Nephron (organoid): ENCODE measurements around the gene MLLT6.
"Not testable (repeated sequence)": the region's sequence is repeated elsewhere in the genome, so short reads cannot be mapped to it uniquely, and the experiment has no call there.

Experiments
- H3K27ac Mint-ChIP-seq, 3 experiments: 2 replicates each; pipeline ENCODE4 v1.8.0; 2020; ENCODE audit warnings: mixed read lengths in 3 of 3, mild to moderate bottlenecking in 2 of 3, moderate library complexity in 1 of 3
- H3K27me3 Mint-ChIP-seq: 2 replicates; pipeline ENCODE4 v1.8.0; 2021; ENCODE audit warnings: low read depth, mild to moderate bottlenecking, moderate library complexity, mixed read lengths
- H3K36me3 Mint-ChIP-seq: 2 replicates; pipeline ENCODE4 v1.8.0; 2020; ENCODE audit warnings: low read depth, mixed read lengths
- H3K4me1 Mint-ChIP-seq: 2 replicates; pipeline ENCODE4 v1.8.0; 2020; ENCODE audit warnings: mixed read lengths
- H3K4me3 Mint-ChIP-seq, 3 experiments: 2 replicates each; pipeline ENCODE4 v1.8.0; 2020; ENCODE audit warnings: mild to moderate bottlenecking in 3 of 3, mixed read lengths in 3 of 3, moderate library complexity in 2 of 3
- H3K9me3 Mint-ChIP-seq: 2 replicates; pipeline ENCODE4 v1.8.0; 2020; ENCODE audit warnings: mixed read lengths
- CTCF ChIP-seq, 3 experiments: fragments of 200-600 bp; sonication (generic); IDR thresholded peaks; one replicate each; pipeline ENCODE4 v1.5.0; 2021; ENCODE audit warnings: antibody characterized with exemption in 3 of 3; ENCODE audit not compliant: unreplicated experiment in 3 of 3

MLLT6 gene

GRCh38 chr17:38719943-38720641, 15.0 kb downstream of the MLLT6 start:
- Mint-ChIP-seq H3K9me3 (no peaks in the 10 kb centered on the region), H3K4me3 (peak overlapping the region; percentile 66 to 80 (median 75)), H3K27ac (peak overlapping the region in 2 of 3 experiments; percentile 79 to 80), H3K36me3 (peaks cover 47% of the 10 kb centered on the region), H3K27me3 (no peaks in the 10 kb centered on the region), H3K4me1 (peaks cover 30% of the 10 kb centered on the region)
- no peak for TF ChIP-seq CTCF (IDR thresholded peaks at IDR 0.05; ENCODE audit: unreplicated experiment in 3 of 3)

GRCh38 chr17:38720941-38721340, 15.9 kb downstream of the MLLT6 start:
- peaks cover 39% of the 10 kb centered on the region for H3K36me3 Mint-ChIP-seq
- H3K9me3 Mint-ChIP-seq = no peaks in the 10 kb centered on the region
- TF ChIP-seq CTCF (IDR thresholded peaks at IDR 0.05; ENCODE audit: unreplicated experiment in 3 of 3) = no peak
- H3K4me3 Mint-ChIP-seq = no peak overlapping the region
- no peak overlapping the region for H3K27ac Mint-ChIP-seq
- no peaks in the 10 kb centered on the region for H3K27me3 Mint-ChIP-seq
- peaks cover 30% of the 10 kb centered on the region for H3K4me1 Mint-ChIP-seq

- Mint-ChIP-seq H3K4me1 (peaks cover 28% of the 10 kb centered on the region), H3K27me3 (no peaks in the 10 kb centered on the region), H3K9me3 (no peaks in the 10 kb centered on the region), H3K4me3 (no peak overlapping the region), H3K36me3 (peaks cover 35% of the 10 kb centered on the region), H3K27ac (no peak overlapping the region)
- no peak for TF ChIP-seq CTCF (IDR thresholded peaks at IDR 0.05; ENCODE audit: unreplicated experiment in 3 of 3)
Observed at GRCh38 chr17:38721802-38722201, 16.7 kb downstream of the MLLT6 start.

GRCh38 chr17:38724337-38724988, 19.4 kb downstream of the MLLT6 start:
- H3K36me3 Mint-ChIP-seq = peaks cover 29% of the 10 kb centered on the region
- H3K4me1 Mint-ChIP-seq = peaks cover 26% of the 10 kb centered on the region
- no peaks in the 10 kb centered on the region for H3K9me3 Mint-ChIP-seq
- peak overlapping the region in 2 of 3 experiments; percentile 28 to 53 for H3K4me3 Mint-ChIP-seq
- peak overlapping the region in 2 of 3 experiments; percentile 69 to 70 for H3K27ac Mint-ChIP-seq
- TF ChIP-seq CTCF (IDR thresholded peaks at IDR 0.05; ENCODE audit: unreplicated experiment in 3 of 3) = no peak
- H3K27me3 Mint-ChIP-seq = no peaks in the 10 kb centered on the region

GRCh38 chr17:38725066-38725465, 20.0 kb downstream of the MLLT6 start:
- TF ChIP-seq CTCF (IDR thresholded peaks at IDR 0.05; ENCODE audit: unreplicated experiment in 3 of 3) = no peak
- Mint-ChIP-seq H3K36me3 (peaks cover 29% of the 10 kb centered on the region), H3K4me1 (peaks cover 28% of the 10 kb centered on the region), H3K9me3 (no peaks in the 10 kb centered on the region), H3K27me3 (no peaks in the 10 kb centered on the region), H3K4me3 (no peak overlapping the region), H3K27ac (no peak overlapping the region)

- not testable (repeated sequence) for H3K9me3 Mint-ChIP-seq, H3K27me3 Mint-ChIP-seq, H3K27ac Mint-ChIP-seq
- H3K36me3 Mint-ChIP-seq = peaks cover 23% of the 10 kb centered on the region
- peak overlapping the region in 1 of 3 experiments; percentile 17 for H3K4me3 Mint-ChIP-seq
- peaks cover 30% of the 10 kb centered on the region for H3K4me1 Mint-ChIP-seq
Observed at GRCh38 chr17:38726145-38726544, 21.1 kb downstream of the MLLT6 start.
